Transverse colon (tissue), 4 donors: Measurements from ENCODE around the gene TTYH2. TPM values are rescaled to one million over a fixed set of nuclear protein-coding genes. Genes with fewer than 3 reads are reported as not detected.

Experiments used
- DNase-seq: peaks from one replicate; pipeline ENCODE4 v3.0.0-alpha.2; 2019
- H3K27ac ChIP-seq, 4 donors: fragments of 200-600 bp; sonication (generic); 2 replicates each; pipeline ENCODE4 v1.5.1; 2016 to 2018; ENCODE audit warnings: inconsistent platforms in 4 of 4
- H3K27me3 ChIP-seq: fragments of 200-600 bp; sonication (generic); 2 replicates; pipeline ENCODE4 v1.5.1; 2017; ENCODE audit warnings: inconsistent platforms
- H3K36me3 ChIP-seq, 4 donors: fragments of 200-600 bp; sonication (generic); 2 replicates each; pipeline ENCODE4 v1.5.1; 2017 to 2019; ENCODE audit warnings: inconsistent platforms in 4 of 4
- H3K4me1 ChIP-seq, 4 donors: fragments of 200-600 bp; sonication (generic); 2 replicates each; pipeline ENCODE4 v1.5.1; 2017 to 2020; ENCODE audit warnings: inconsistent platforms in 4 of 4
- H3K4me3 ChIP-seq, 4 donors: fragments of 200-600 bp; sonication (generic); 1 replicate in 1 of 4; 2 replicates in 3 of 4; pipeline versions ENCODE4 v1.5.1 to v1.6.1; 2017 to 2019; ENCODE audit warnings: inconsistent platforms in 4 of 4
- H3K9me3 ChIP-seq, 2 donors: fragments of 200-600 bp; sonication (generic); 2 replicates each; pipeline ENCODE4 v1.5.1; 2017 to 2019; ENCODE audit warnings: inconsistent platforms in 2 of 2
- CTCF ChIP-seq, 5 experiments: fragments of 200-600 bp in 3 of 5; fragments of 450-650 bp in 2 of 5; sonication (generic) in 3 of 5; IDR thresholded peaks; 1 replicate in 2 of 5; 2 replicates in 3 of 5; pipeline ENCODE4 v1.5.1; 2016 to 2017; ENCODE audit warnings: antibody characterized with exemption in 5 of 5, inconsistent platforms in 3 of 5, mild to moderate bottlenecking in 2 of 5, moderate library complexity in 1 of 5
- EP300 ChIP-seq: sonication (generic); formaldehyde crosslinking; IDR thresholded peaks from one replicate; pipeline ENCODE4 v1.6.1; 2017; ENCODE audit warnings: antibody characterized with exemption, low read depth
- POLR2A ChIP-seq: fragments of 450-650 bp; IDR thresholded peaks from one replicate; pipeline ENCODE4 v1.6.1; 2016; ENCODE audit warnings: antibody characterized with exemption, mild to moderate bottlenecking, moderate library complexity
- POLR2AphosphoS5 ChIP-seq, 3 donors: sonication (generic); formaldehyde crosslinking; IDR thresholded peaks; one replicate each; pipeline ENCODE4 v1.6.1; 2016; ENCODE audit warnings: antibody characterized with exemption in 3 of 3
- WGBS, 2 donors: methylation state at CpG; one replicate each; pipeline ENCODE4 v1.1.5; 2018; ENCODE audit warnings: low coverage in 1 of 2; 5-methylcytosine and 5-hydroxymethylcytosine counted together
- in situ Hi-C, 4 donors: fragments of 200-750 bp; cut with MboI; loops; one replicate each; pipeline versions ENCODE4 v1.15.0 to v1.15.1; 2017; ENCODE audit warnings: low sequenced_read_pairs in 3 of 4, low pct_ligation_motif_present in 1 of 4, low pct_unique_long_range_greater_than_20kb in 1 of 4
- intact Hi-C: fragments of 100-400 bp; cut with DNase I; formaldehyde crosslinking; loops from one replicate; pipeline ENCODE4 v1.15.1; 2023; ENCODE audit warnings: low total_unique reads
- total RNA-seq, 4 donors: library from RNA; depleted of rRNA; stranded (reverse); fragments of >200 nt; gene quantifications; one replicate each; pipeline ENCODE4 v1.1.0, GENCODE V29; 2016

Gene TTYH2
- total RNA-seq, 4 donors from 2014 or later = 0.37 to 5.2 (median 2.3) TPM

- H3K27ac ChIP-seq = no peak overlapping the region
- in situ Hi-C loops = no loop called here
Observed at GRCh38 chr17:74231928-74232907, 18.8 kb downstream of the TTYH2 start.

GRCh38 chr17:74233937-74234336, 20.6 kb downstream of the TTYH2 start:
- TF ChIP-seq POLR2AphosphoS5 (IDR thresholded peaks at IDR 0.05) = no peak
- no peak for TF ChIP-seq CTCF (IDR thresholded peaks at IDR 0.05)
- TF ChIP-seq EP300 = no peak
- no peak for TF ChIP-seq POLR2A
- no peak for DNase-seq
- no peak overlapping the region for H3K4me3 ChIP-seq
- no peaks in the 10 kb centered on the region for H3K36me3 ChIP-seq
- in situ Hi-C loops = no loop called here
- no peaks in the 10 kb centered on the region for H3K9me3 ChIP-seq
- H3K27me3 ChIP-seq = no peaks in the 10 kb centered on the region
- peak overlapping the region in 1 of 4 donors; percentile 19 for H3K27ac ChIP-seq
- intact Hi-C loops = no loop called here
- H3K4me1 ChIP-seq = no peaks in the 10 kb centered on the region
- 86 to 92% methylated on average over 2 to 8 of the region's 8 CpGs for WGBS, 2 donors

More at GRCh38 chr17:74231928-74232907, 18.8 kb downstream of the TTYH2 start:
- no peaks in the 10 kb centered on the region for H3K9me3 ChIP-seq
- DNase-seq = no peak
- H3K4me3 ChIP-seq = no peak overlapping the region
- intact Hi-C loops = no loop called here
- no peaks in the 10 kb centered on the region for H3K27me3 ChIP-seq
- TF ChIP-seq POLR2AphosphoS5 (IDR thresholded peaks at IDR 0.05) (no peak), CTCF (IDR thresholded peaks at IDR 0.05) (no peak), EP300 (no peak), POLR2A (no peak)
- no peaks in the 10 kb centered on the region for H3K36me3 ChIP-seq
- no peaks in the 10 kb centered on the region for H3K4me1 ChIP-seq
- WGBS, 2 donors = 49 to 81% methylated on average over 2 to 17 of the region's 17 CpGs

GRCh38 chr17:74234486-74234885, 21.1 kb downstream of the TTYH2 start:
- intact Hi-C loops (no loop called here), in situ Hi-C loops (no loop called here)
- H3K9me3 ChIP-seq = no peaks in the 10 kb centered on the region
- peak overlapping the region in 3 of 4 donors; percentile 22 to 57 (median 23) for H3K27ac ChIP-seq
- H3K4me3 ChIP-seq = no peak overlapping the region
- no peaks in the 10 kb centered on the region for H3K4me1 ChIP-seq
- H3K27me3 ChIP-seq = no peaks in the 10 kb centered on the region
- TF ChIP-seq EP300 (no peak), POLR2A (no peak), CTCF (IDR thresholded peaks at IDR 0.05) (no peak), POLR2AphosphoS5 (IDR thresholded peaks at IDR 0.05) (no peak)
- DNase-seq = no peak
- no peaks in the 10 kb centered on the region for H3K36me3 ChIP-seq
- WGBS, 2 donors = 57 to 88% methylated on average over 1 of the region's 1 CpG

GRCh38 chr17:74235040-74235581, 21.7 kb downstream of the TTYH2 start:
- Histone ChIP-seq H3K36me3 (no peaks in the 10 kb centered on the region), H3K27ac (peak overlapping the region; percentile 22 to 57 (median 27)), H3K27me3 (no peaks in the 10 kb centered on the region), H3K9me3 (no peaks in the 10 kb centered on the region), H3K4me1 (no peaks in the 10 kb centered on the region), H3K4me3 (no peak overlapping the region)
- TF ChIP-seq POLR2A = no peak
- no peak for TF ChIP-seq CTCF (IDR thresholded peaks at IDR 0.05)
- no peak for TF ChIP-seq EP300
- no peak for TF ChIP-seq POLR2AphosphoS5 (IDR thresholded peaks at IDR 0.05)
- no peak for DNase-seq
- in situ Hi-C loops = no loop called here
- intact Hi-C loops = no loop called here
- WGBS, 2 donors = 59 to 60% methylated on average over 9 to 19 of the region's 19 CpGs
